HCT116 (cell line): ENCODE data around the gene EPHA4. TPM values are rescaled to one million over a fixed set of nuclear protein-coding genes. Genes with fewer than 3 reads are reported as not detected.
A peak's percentile ranks its signal among the peaks of the same experiment; 100 is the strongest.

Experiments used
- ATAC-seq: fragments of 200-7000 bp; cut with Tn5 transposase; 2 replicates; pipeline ENCODE4 v1.9.1; 2020; ENCODE audit warnings: mild to moderate bottlenecking, moderate library complexity
- BruUV-seq: library from RNA; stranded (reverse); fragments of 400-500 nt; replicated peaks from 2 replicates; lab custom pipeline; 2021; lab: Mats Ljungman, UMichigan
- CTCF ChIA-PET: fragments of 300-600 bp; sonication (Branson Sonifier 250); formaldehyde crosslinking; loops from one replicate; lab custom pipeline; 2021; ENCODE audit warnings: antibody characterized with exemption; lab: Charles Lee
- POLR2A ChIA-PET: fragments of 300-600, 350-600 bp; sonication (Branson Sonifier 250); formaldehyde crosslinking; loops from one replicate; lab custom pipeline; 2021; ENCODE audit warnings: antibody characterized with exemption; lab: Charles Lee
- RAD21 ChIA-PET, 2 experiments: fragments of 300-600 bp; sonication (Branson Sonifier 250); formaldehyde crosslinking; loops; one replicate each; lab custom pipeline; 2023; ENCODE audit warnings: low total read pairs in 2 of 2; ENCODE audit not compliant: uncharacterized antibody in 2 of 2, unreplicated experiment in 2 of 2, low non-redundant PET in 1 of 2; lab: Charles Lee
- DNase-seq: peaks from one replicate; pipeline ENCODE4 v3.0.0-alpha.2; 2010; ENCODE audit warnings: low read depth, low spot score
- H2AFZ ChIP-seq: fragments of 200-600 bp; shearing (Covaris generic), sonication (generic); 2 replicates; pipeline ENCODE4 v1.6.1; 2017; ENCODE audit warnings: low read depth, mixed run types, mixed read lengths, antibody characterized with exemption, low read length; ENCODE audit not compliant: poor library complexity, severe bottlenecking
- H3K27ac ChIP-seq: 2 replicates; pipeline ENCODE4 v1.5.1; 2012; ENCODE audit warnings: low read depth, low read length
- H3K27me3 ChIP-seq: fragments of 200-600 bp; sonication (generic); 2 replicates; pipeline ENCODE4 v1.6.1; 2016; ENCODE audit warnings: mixed run types, low read length, mixed read lengths; ENCODE audit not compliant: insufficient read depth
- H3K36me3 ChIP-seq, 2 experiments: fragments of 200-500 bp in 1 of 2; fragments of 200-600 bp in 1 of 2; sonication (Bioruptor generic) in 1 of 2; sonication (generic) in 1 of 2; 2 replicates each; pipeline versions ENCODE4 v1.5.1 to v1.6.1; 2014 to 2016; ENCODE audit warnings: low read length in 2 of 2, inconsistent platforms in 1 of 2, mixed read lengths in 1 of 2, mixed run types in 1 of 2; ENCODE audit not compliant: insufficient read depth in 2 of 2, control insufficient read depth in 1 of 2
- H3K4me1 ChIP-seq, 2 experiments: fragments of 200-600 bp in 1 of 2; sonication (generic) in 1 of 2; 2 replicates each; pipeline versions ENCODE4 v1.5.1 to v1.6.1; 2012 to 2017; ENCODE audit warnings: low read length in 2 of 2, inconsistent platforms in 1 of 2, mild to moderate bottlenecking in 1 of 2, mixed read lengths in 1 of 2, mixed run types in 1 of 2, moderate library complexity in 1 of 2; ENCODE audit not compliant: insufficient read depth in 2 of 2, control insufficient read depth in 1 of 2
- H3K4me2 ChIP-seq: fragments of 200-600 bp; sonication (generic); 2 replicates; pipeline ENCODE4 v1.6.1; 2017; ENCODE audit warnings: mixed run types, low read length, mixed read lengths
- H3K4me3 ChIP-seq, 2 experiments: fragments of 200-600 bp in 1 of 2; sonication (generic) in 1 of 2; replicated peaks in 1 of 2; 2 replicates each; pipeline ENCODE4 v1.5.1; 2011 to 2016; ENCODE audit warnings: low read length in 2 of 2, control low read depth in 1 of 2, low read depth in 1 of 2, mild to moderate bottlenecking in 1 of 2, mixed read lengths in 1 of 2, mixed run types in 1 of 2
- H3K79me2 ChIP-seq: fragments of 200-600 bp; sonication (generic); 2 replicates; pipeline ENCODE4 v1.6.1; 2017; ENCODE audit warnings: mild to moderate bottlenecking, mixed run types, low read length, moderate library complexity, mixed read lengths; ENCODE audit not compliant: insufficient read depth
- H3K9ac ChIP-seq: fragments of 200-600 bp; sonication (generic); 2 replicates; pipeline ENCODE4 v1.6.1; 2016; ENCODE audit warnings: low read length, mixed read lengths
- H3K9me2 ChIP-seq: fragments of 200-600 bp; sonication (generic), shearing (Covaris generic); 2 replicates; pipeline ENCODE4 v1.6.1; 2017; ENCODE audit warnings: mixed run types, mild to moderate bottlenecking, moderate library complexity; ENCODE audit not compliant: insufficient read depth
- H3K9me3 ChIP-seq, 2 experiments: fragments of 200-500 bp in 1 of 2; fragments of 200-600 bp in 1 of 2; sonication (Bioruptor generic) in 1 of 2; sonication (generic) in 1 of 2; 2 replicates each; pipeline ENCODE4 v1.6.1; 2014 to 2017; ENCODE audit warnings: low read length in 2 of 2, mixed read lengths in 2 of 2, inconsistent platforms in 1 of 2, low read depth in 1 of 2, mild to moderate bottlenecking in 1 of 2, mixed run types in 1 of 2, moderate library complexity in 1 of 2; ENCODE audit not compliant: control insufficient read depth in 1 of 2, insufficient read depth in 1 of 2
- H4K20me1 ChIP-seq: fragments of 200-600 bp; sonication (generic), shearing (Covaris generic); 2 replicates; pipeline ENCODE4 v1.6.1; 2017; ENCODE audit warnings: mixed run types, mild to moderate bottlenecking, moderate library complexity; ENCODE audit not compliant: insufficient read depth
- ATF3 ChIP-seq: IDR thresholded peaks from 2 replicates; pipeline ENCODE4 v1.6.1; 2012
- REST ChIP-seq: IDR thresholded peaks from 2 replicates; pipeline ENCODE4 v1.6.1; 2012; ENCODE audit warnings: low read depth
- YY1 ChIP-seq: IDR thresholded peaks from 2 replicates; pipeline ENCODE4 v1.6.1; 2011; ENCODE audit warnings: low read length, low read depth, moderate library complexity, mild to moderate bottlenecking; ENCODE audit not compliant: insufficient replicate concordance; ENCODE audit errors: extremely low read depth
- intact Hi-C: fragments of 100-400 bp; cut with micrococcal nuclease; formaldehyde crosslinking; loops from 2 replicates; pipeline ENCODE4 v1.10.0; 2022
- total RNA-seq: library from RNA; stranded (reverse); gene quantifications from one replicate; pipeline ENCODE4 v1.2.1, GENCODE V29; 2021; ENCODE audit not compliant: unreplicated experiment

Gene EPHA4
- total RNA-seq, 1 experiment from 2014 or later = 3.5 TPM

- no peak for ATAC-seq
- ChIA-PET RAD21 (no interaction called here), POLR2A (no interaction called here), CTCF (no interaction called here)
- peaks cover 21% of the 10 kb centered on the region for H3K27me3 ChIP-seq
- H3K79me2 ChIP-seq = no peaks in the 10 kb centered on the region
- TF ChIP-seq ATF3 (no peak), REST (no peak), YY1 (no peak)
- BruUV-seq = TSS peak; percentile 48
- no peak for DNase-seq
- H4K20me1 ChIP-seq = no peaks in the 10 kb centered on the region
- peak overlapping the region; percentile 99 for H2AFZ ChIP-seq
- H3K27ac ChIP-seq = no peak overlapping the region
- H3K36me3 ChIP-seq = no peaks in the 10 kb centered on the region
- H3K9ac ChIP-seq = peak overlapping the region; percentile 37
- no peaks in the 10 kb centered on the region for H3K9me2 ChIP-seq
- no peaks in the 10 kb centered on the region for H3K9me3 ChIP-seq
- H3K4me3 ChIP-seq = peak overlapping the region; percentile 52 to 71
- intact Hi-C loops = loop anchor here (5.0 to 10.0 kb wide), 2 partner anchors 1427 to 1574 kb away; no protein-coding TSS in a partner anchor
- peak overlapping the region; percentile 96 for H3K4me2 ChIP-seq
- H3K4me1 ChIP-seq = peaks cover 0 to 19% of the 10 kb centered on the region in 2 experiments; a peak in 3 of 4 replicates
Measured at GRCh38 chr2:221571551-221572218, 419 bp downstream of the EPHA4 start.
